Mucosa of rectum (tissue), 2 donors: ENCODE data around the gene RPS6KL1.
A peak's percentile ranks its signal among the peaks of the same experiment; 100 is the strongest.

Experiments
- H3K27ac ChIP-seq, 2 donors: one replicate each; pipeline ENCODE4 v1.7.0; 2013; ENCODE audit warnings: inconsistent platforms in 2 of 2, low read depth in 2 of 2, low read length in 2 of 2
- H3K27me3 ChIP-seq, 2 donors: one replicate each; pipeline ENCODE4 v1.7.0; 2013; ENCODE audit warnings: low read length in 2 of 2; ENCODE audit not compliant: control insufficient read depth in 2 of 2, insufficient read depth in 2 of 2
- H3K36me3 ChIP-seq, 2 donors: one replicate each; pipeline ENCODE4 v1.7.0; 2013; ENCODE audit warnings: low read length in 2 of 2; ENCODE audit not compliant: control insufficient read depth in 2 of 2, insufficient read depth in 2 of 2
- H3K4me1 ChIP-seq, 2 donors: one replicate each; pipeline ENCODE4 v1.7.0; 2013; ENCODE audit warnings: low read length in 2 of 2, mild to moderate bottlenecking in 1 of 2; ENCODE audit not compliant: control insufficient read depth in 2 of 2, insufficient read depth in 2 of 2
- H3K4me3 ChIP-seq, 2 donors: one replicate each; pipeline ENCODE4 v1.7.0; 2013; ENCODE audit warnings: low read length in 2 of 2
- H3K9ac ChIP-seq, 2 donors: one replicate each; pipeline ENCODE4 v1.7.0; 2013; ENCODE audit warnings: low read length in 2 of 2, low read depth in 1 of 2, mild to moderate bottlenecking in 1 of 2
- H3K9me3 ChIP-seq, 2 donors: one replicate each; pipeline ENCODE4 v1.7.0; 2013; ENCODE audit warnings: low read length in 2 of 2; ENCODE audit not compliant: control insufficient read depth in 2 of 2
- donor health status: healthy.
- donor health status: Normal muscosa, but diverticular disease.

Gene RPS6KL1

DNA sequence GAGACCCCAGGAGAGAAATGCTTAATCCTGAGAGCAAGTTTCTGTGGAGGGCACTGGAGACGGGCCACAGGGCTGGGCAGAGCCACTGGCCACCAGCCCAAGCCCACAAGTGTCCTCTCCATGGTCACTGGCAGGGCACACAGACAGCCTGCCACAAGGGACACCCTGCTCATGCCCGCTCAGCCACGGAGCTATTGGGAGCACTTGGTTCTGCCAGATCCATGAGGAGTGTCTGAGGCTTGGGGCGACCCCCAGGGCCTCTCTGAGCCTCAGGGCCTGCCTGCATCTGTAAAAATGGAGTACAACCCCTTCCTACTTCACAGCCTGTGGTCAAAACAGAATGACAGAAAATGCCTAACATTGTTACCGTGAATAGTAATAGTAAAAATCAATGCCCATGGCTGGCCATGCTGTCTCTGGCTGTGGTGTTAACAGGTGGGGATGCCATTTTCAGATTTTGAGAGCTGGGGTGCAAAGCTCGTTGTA is 29.2 kb upstream of the RPS6KL1 start:
- H3K36me3 ChIP-seq = no peaks in the 10 kb centered on the region
- no peak overlapping the region for H3K4me3 ChIP-seq
- H3K9me3 ChIP-seq = no peaks in the 10 kb centered on the region
- no peaks in the 10 kb centered on the region for H3K27me3 ChIP-seq
- no peak overlapping the region for H3K9ac ChIP-seq
- peaks cover 17 to 21% of the 10 kb centered on the region in 2 donors for H3K4me1 ChIP-seq
- H3K27ac ChIP-seq = no peak overlapping the region

DNA sequence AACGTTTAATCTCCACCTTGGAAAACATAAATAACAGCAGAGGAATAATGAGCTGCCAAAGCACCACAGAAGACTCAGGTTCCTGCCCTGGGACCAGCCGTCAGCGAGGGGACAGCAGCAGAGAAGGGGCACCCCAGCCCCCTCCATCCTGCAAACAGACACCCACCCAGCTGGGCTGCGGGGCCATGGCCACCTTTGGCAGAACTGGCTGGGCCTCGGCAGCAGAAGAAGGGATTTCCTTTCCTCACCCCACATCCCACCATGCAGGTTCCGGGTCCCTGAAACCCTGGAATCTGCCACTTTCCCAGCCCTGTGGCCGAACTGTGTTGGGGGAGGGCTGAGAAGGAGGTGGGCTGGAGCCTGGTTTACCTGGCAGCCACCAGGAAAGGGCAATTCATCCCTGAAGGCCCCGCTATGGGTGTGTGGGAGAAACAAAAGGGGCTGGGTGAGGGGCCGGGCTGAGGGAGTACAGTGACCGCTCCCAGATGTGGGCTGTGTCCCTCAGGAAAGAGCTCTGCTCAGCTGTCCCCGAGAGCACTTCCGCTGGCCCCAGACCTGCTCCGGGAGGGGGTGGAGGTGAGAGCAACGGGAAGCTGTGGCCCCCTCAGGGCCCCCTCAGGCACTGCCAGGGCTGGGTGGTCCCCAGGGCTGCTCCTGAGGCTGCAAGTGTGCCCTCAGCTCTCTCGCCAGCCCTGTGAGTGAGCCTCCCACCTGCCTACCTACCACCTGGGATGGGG is 28.6 kb upstream of the RPS6KL1 start:
- no peaks in the 10 kb centered on the region for H3K27me3 ChIP-seq
- H3K4me3 ChIP-seq = no peak overlapping the region
- peak overlapping the region; percentile 57 to 65 for H3K27ac ChIP-seq
- no peaks in the 10 kb centered on the region for H3K9me3 ChIP-seq
- H3K9ac ChIP-seq = peak overlapping the region; percentile 14 to 44
- H3K4me1 ChIP-seq = peaks cover 17 to 21% of the 10 kb centered on the region in 2 donors
- no peaks in the 10 kb centered on the region for H3K36me3 ChIP-seq

DNA sequence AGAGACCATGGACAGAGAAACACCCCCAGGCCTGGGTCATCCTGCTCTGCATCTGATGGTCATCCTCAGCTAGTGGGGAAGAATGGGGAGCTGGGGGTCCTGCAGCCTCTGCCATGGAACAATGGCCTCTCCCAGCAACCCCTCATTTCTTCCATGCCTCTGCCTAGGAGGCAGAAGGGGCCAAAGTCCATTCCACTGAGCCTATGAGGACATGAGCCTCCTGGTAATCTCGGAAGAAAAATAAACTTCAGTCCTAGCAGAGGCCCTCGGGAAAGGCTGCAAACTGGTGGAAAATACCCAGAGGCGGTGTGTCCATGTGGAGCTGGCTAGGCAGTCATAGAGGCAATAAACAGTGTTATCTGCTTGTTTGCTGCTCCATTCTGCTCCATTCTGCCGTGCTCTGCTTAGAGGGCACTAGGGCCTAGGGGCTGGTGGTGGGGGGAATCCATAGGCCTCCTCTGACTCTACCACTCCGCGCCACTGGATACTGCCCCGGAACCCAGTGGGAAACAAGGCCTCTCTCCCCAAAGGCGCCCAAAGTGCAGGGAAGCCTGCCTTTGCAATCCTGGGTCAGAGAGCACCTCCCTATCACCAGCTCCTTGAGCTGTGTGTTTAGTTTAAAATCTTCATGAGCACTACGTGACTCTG is 27.9 kb upstream of the RPS6KL1 start:
- H3K9me3 ChIP-seq = no peaks in the 10 kb centered on the region
- peak overlapping the region; percentile 57 to 65 for H3K27ac ChIP-seq
- H3K9ac ChIP-seq = peak overlapping the region in 1 of 2 donors; percentile 44
- H3K4me1 ChIP-seq = peaks cover 19 to 28% of the 10 kb centered on the region in 2 donors
- H3K27me3 ChIP-seq = no peaks in the 10 kb centered on the region
- no peak overlapping the region for H3K4me3 ChIP-seq
- H3K36me3 ChIP-seq = no peaks in the 10 kb centered on the region

DNA sequence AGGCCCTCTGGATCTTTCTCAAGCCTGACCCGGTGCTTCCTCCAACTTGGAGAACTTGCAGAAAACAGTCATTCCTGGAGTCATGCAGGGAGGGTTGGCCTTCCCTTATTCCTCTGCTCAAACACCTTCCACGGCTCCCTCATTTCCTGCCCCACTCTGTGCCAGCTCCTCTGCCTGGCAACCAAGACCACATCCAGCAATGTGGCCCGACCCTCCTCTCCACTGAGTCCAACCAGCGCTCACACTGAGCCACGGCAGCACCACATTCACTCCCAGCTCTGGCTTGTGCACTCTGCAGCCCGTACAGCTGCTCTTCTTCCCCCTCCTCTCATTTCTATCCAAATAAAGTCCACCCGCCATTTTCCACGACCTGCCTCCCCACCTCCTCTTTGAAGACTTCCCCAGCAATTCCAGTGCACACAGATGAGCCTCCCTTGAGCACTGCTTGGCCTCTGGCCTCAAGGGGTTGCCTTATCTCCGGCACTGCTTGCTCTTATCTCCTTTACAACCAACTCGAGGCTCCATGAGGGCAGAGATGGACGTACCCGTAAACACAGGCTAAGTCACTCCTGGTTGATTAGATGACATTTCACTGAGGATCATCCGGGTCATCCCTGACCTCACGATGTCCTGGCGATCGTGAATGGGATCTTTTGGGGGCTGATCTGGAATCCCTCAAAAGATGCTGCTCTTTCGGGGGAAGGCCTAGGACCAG is 27.0 kb upstream of the RPS6KL1 start:
- H3K4me1 ChIP-seq = peaks cover 16 to 26% of the 10 kb centered on the region in 2 donors

DNA sequence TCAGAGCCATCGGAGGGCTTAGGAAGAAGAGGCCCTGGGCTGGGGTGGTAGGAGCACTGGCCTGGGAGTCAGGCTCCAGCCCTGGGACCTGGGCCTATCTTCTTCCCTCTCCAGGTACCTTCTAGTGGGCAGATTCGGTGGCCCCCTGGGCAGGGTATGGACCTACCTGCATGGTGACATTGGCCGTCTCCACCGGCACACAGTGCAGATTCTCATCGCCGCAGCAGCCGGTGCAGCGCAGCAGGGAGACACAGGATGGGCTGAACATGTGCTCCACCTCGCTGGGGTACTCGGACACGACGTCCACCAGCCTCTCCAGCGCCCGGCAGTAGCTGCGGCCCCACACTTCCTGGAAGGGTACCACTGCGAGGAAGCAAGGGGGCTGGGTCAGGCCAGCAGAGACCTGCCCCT is 26.1 kb upstream of the RPS6KL1 start:
- H3K4me3 ChIP-seq = no peak overlapping the region
- no peak overlapping the region for H3K9ac ChIP-seq
- no peaks in the 10 kb centered on the region for H3K36me3 ChIP-seq
- H3K9me3 ChIP-seq = no peaks in the 10 kb centered on the region
- no peak overlapping the region for H3K27ac ChIP-seq
- no peaks in the 10 kb centered on the region for H3K27me3 ChIP-seq
- H3K4me1 ChIP-seq = peaks cover 16 to 25% of the 10 kb centered on the region in 2 donors

More for the DNA sequence above, 27.0 kb upstream of the RPS6KL1 start:
- H3K36me3 ChIP-seq = no peaks in the 10 kb centered on the region
- H3K27me3 ChIP-seq = no peaks in the 10 kb centered on the region
- no peak overlapping the region for H3K4me3 ChIP-seq
- no peak overlapping the region for H3K9ac ChIP-seq
- H3K27ac ChIP-seq = no peak overlapping the region
- no peaks in the 10 kb centered on the region for H3K9me3 ChIP-seq

DNA sequence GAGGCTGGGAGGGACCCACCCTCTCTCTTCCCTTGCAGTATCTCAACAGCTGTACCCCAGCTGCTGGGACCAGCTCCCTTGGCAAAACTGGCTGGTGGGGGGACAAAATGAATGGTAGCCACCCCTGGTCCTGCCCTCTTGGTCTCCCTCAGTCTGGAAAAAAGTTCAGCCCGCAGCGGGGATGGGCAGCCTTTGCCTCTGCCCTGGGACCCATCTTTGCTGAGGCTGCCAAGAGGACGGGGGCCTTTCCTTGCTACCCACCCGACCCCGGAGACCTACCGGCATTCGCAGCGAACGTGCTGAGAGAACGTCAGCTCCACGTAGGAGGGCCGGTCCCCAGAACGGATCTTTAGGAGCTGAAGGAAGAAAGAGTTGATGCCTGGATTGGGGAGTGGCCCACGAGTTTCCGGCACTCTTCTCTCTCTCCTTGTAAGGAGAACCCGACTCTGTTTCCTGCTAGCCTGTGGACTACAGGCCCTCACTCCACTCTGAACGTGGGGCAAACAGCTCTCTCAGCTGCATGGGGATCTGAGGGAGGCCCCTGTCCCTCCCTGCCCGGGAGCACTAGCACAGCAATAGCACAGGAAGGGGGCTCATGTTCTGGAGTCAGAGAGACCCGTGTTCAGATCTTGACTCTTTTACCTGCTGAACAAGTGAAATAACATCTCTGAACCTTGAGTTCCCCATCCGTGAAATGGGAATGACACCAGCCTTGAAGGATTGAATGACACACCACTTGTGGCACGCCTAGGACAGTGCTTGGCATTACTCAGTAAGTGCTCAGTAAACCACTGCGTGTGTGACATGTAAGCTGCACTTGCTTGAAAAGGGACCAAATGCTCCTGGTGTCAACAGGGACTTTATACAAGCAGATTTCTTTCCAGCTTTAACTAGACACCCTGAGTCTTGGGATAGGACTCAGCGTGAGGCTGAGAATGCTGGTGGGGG is 25.4 kb upstream of the RPS6KL1 start:
- H3K4me3 ChIP-seq = no peak overlapping the region
- H3K36me3 ChIP-seq = no peaks in the 10 kb centered on the region
- H3K27ac ChIP-seq = peak overlapping the region in 1 of 2 donors; percentile 52
- H3K27me3 ChIP-seq = no peaks in the 10 kb centered on the region
- no peaks in the 10 kb centered on the region for H3K9me3 ChIP-seq
- no peak overlapping the region for H3K9ac ChIP-seq
- peaks cover 16 to 25% of the 10 kb centered on the region in 2 donors for H3K4me1 ChIP-seq

GRCh38 chr14:74947353-74948227 is 24.5 kb upstream of the RPS6KL1 start:
- peak overlapping the region in 1 of 2 donors; percentile 52 for H3K27ac ChIP-seq
- peaks cover 16 to 25% of the 10 kb centered on the region in 2 donors for H3K4me1 ChIP-seq
- H3K9me3 ChIP-seq = no peaks in the 10 kb centered on the region
- H3K4me3 ChIP-seq = no peak overlapping the region
- no peaks in the 10 kb centered on the region for H3K27me3 ChIP-seq
- H3K36me3 ChIP-seq = no peaks in the 10 kb centered on the region
- no peak overlapping the region for H3K9ac ChIP-seq

DNA sequence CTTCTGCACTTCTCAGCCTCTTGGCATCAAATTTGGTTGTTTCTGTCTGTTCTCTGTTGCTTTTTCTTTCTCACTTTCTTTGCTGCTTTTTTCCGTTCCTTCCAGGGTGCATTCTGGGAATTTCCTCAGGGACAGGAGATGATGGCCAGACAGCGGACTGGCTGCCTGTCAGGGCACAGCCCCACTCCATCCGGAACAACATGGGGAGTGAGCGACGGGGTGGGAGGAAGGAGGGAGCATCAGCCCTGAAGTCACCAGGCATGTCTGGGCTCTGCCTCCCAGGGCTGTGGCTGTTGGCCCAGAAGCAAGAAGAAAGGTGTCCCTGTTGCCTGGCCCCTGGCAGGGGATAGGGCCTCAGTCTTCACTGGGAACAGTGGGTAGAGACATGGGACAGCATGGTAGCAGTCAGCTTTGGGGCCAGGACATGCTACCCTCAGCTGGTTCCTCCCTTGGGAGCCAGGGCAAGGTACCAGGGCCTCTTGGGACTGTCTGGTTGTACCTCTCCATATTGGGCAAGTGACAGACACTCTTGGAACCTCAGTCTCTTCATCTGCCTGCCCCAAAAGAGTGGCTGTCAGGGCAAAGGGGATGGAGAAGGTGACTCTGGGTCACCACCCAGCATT is 23.7 kb upstream of the RPS6KL1 start:
- Histone ChIP-seq H3K36me3 (no peaks in the 10 kb centered on the region), H3K27ac (no peak overlapping the region), H3K9ac (no peak overlapping the region), H3K27me3 (no peaks in the 10 kb centered on the region), H3K4me3 (no peak overlapping the region), H3K4me1 (peaks cover 15 to 22% of the 10 kb centered on the region in 2 donors), H3K9me3 (no peaks in the 10 kb centered on the region)
